SK-N-MC (cell line): ENCODE data around the gene ST6GALNAC6.

Experiments used
- DNase-seq: peaks from one replicate; pipeline ENCODE4 v3.0.0-alpha.2; 2011; ENCODE audit warnings: low read depth, low spot score
- H3K27ac ChIP-seq: fragments of 200-600 bp; sonication (generic); 2 replicates; pipeline ENCODE4 v1.5.1; 2016; ENCODE audit warnings: mixed run types
- H3K36me3 ChIP-seq: fragments of 200-600 bp; sonication (generic); 2 replicates; pipeline ENCODE4 v1.6.1; 2017; ENCODE audit warnings: antibody characterized with exemption, low read length, mixed read lengths; ENCODE audit not compliant: insufficient read depth
- H3K4me3 ChIP-seq: fragments of 200-600 bp; sonication (generic); 2 replicates; pipeline ENCODE4 v1.5.1; 2016
- H3K9ac ChIP-seq: fragments of 200-600 bp; sonication (generic); 2 replicates; pipeline ENCODE4 v1.8.0; 2017; ENCODE audit warnings: mixed run types, mixed read lengths; ENCODE audit not compliant: insufficient read length
- H3K9me3 ChIP-seq: fragments of 200-600 bp; sonication (generic); 2 replicates; pipeline ENCODE4 v1.6.1; 2017; ENCODE audit warnings: low read depth, mild to moderate bottlenecking, antibody characterized with exemption, low read length, moderate library complexity, mixed read lengths
- EZH2 ChIP-seq: fragments of 200-600 bp; sonication (generic); IDR thresholded peaks from one replicate; pipeline ENCODE4 v1.6.1; 2017; ENCODE audit warnings: antibody characterized with exemption
- FOXP2 ChIP-seq: optimal IDR thresholded peaks from 2 replicates; pipeline ENCODE3; 2011; ENCODE audit warnings: mild to moderate bottlenecking, moderate library complexity; ENCODE audit not compliant: insufficient read depth; ENCODE audit errors: extremely low read length, control extremely low read depth
- POLR2AphosphoS5 ChIP-seq: IDR thresholded peaks from 2 replicates; pipeline ENCODE4 v1.6.1; 2012; ENCODE audit warnings: mild to moderate bottlenecking, low read depth, low read length, borderline replicate concordance

ST6GALNAC6 gene

GRCh38 chr9:127921557-127922120, 22.2 kb upstream of the ST6GALNAC6 start:
- no peak for DNase-seq
- Histone ChIP-seq H3K36me3 (no peaks in the 10 kb centered on the region), H3K9me3 (no peaks in the 10 kb centered on the region), H3K4me3 (peak overlapping the region; percentile 55), H3K9ac (no peak overlapping the region), H3K27ac (no peak overlapping the region)
- TF ChIP-seq EZH2 (no peak), FOXP2 (no peak), POLR2AphosphoS5 (no peak)

- Histone ChIP-seq H3K9me3 (no peaks in the 10 kb centered on the region), H3K27ac (no peak overlapping the region), H3K9ac (no peak overlapping the region), H3K36me3 (no peaks in the 10 kb centered on the region), H3K4me3 (no peak overlapping the region)
- DNase-seq, result no peak
- TF ChIP-seq EZH2 (no peak), FOXP2 (no peak), POLR2AphosphoS5 (no peak)
Observed at GRCh38 chr9:127920794-127921193, 21.4 kb upstream of the ST6GALNAC6 start.

- no peak for TF ChIP-seq POLR2AphosphoS5
- no peak for TF ChIP-seq FOXP2
- no peak for TF ChIP-seq EZH2
- DNase-seq, result no peak
- Histone ChIP-seq H3K9me3 (no peaks in the 10 kb centered on the region), H3K4me3 (no peak overlapping the region), H3K36me3 (no peaks in the 10 kb centered on the region), H3K9ac (no peak overlapping the region), H3K27ac (no peak overlapping the region)
Observed at GRCh38 chr9:127919253-127919815, 19.9 kb upstream of the ST6GALNAC6 start.

- TF ChIP-seq EZH2, result no peak
- H3K9me3 ChIP-seq, result no peaks in the 10 kb centered on the region
- no peaks in the 10 kb centered on the region for H3K36me3 ChIP-seq
- DNase-seq, result no peak
- H3K9ac ChIP-seq, result no peak overlapping the region
- H3K27ac ChIP-seq, result no peak overlapping the region
- no peak overlapping the region for H3K4me3 ChIP-seq
Observed at GRCh38 chr9:127918183-127919107, 19.0 kb upstream of the ST6GALNAC6 start.

- no peak overlapping the region for H3K27ac ChIP-seq
- peak overlapping the region; percentile 75 for H3K4me3 ChIP-seq
Observed at GRCh38 chr9:127917603-127918002, 18.2 kb upstream of the ST6GALNAC6 start.

GRCh38 chr9:127916720-127917581, 17.5 kb upstream of the ST6GALNAC6 start, which contains the start of gene ST6GALNAC4:
Gene ST6GALNAC4, minus strand, starts transcription at chr9:127917041. Its CDS starts 622 bp downstream, at chr9:127916419.
- H3K27ac ChIP-seq, result no peak within 1 kb of the TSS
- H3K9me3 ChIP-seq, result no peaks in the 10 kb centered on the region
- no peak for DNase-seq
- H3K36me3 ChIP-seq, result no peaks in the 10 kb centered on the region
- H3K9ac ChIP-seq, result no peak within 1 kb of the TSS
- no peak for TF ChIP-seq FOXP2
- no peak; the same call in 1 of the 2 replicates for TF ChIP-seq POLR2AphosphoS5
- TF ChIP-seq EZH2, result no peak
- peak within 1 kb of the TSS; percentile 75 for H3K4me3 ChIP-seq

More at GRCh38 chr9:127917603-127918002, 18.2 kb upstream of the ST6GALNAC6 start:
- H3K9ac ChIP-seq, result no peak overlapping the region
- TF ChIP-seq POLR2AphosphoS5, result no peak
- DNase-seq, result no peak
- no peaks in the 10 kb centered on the region for H3K9me3 ChIP-seq
- no peaks in the 10 kb centered on the region for H3K36me3 ChIP-seq

GRCh38 chr9:127915801-127916719, 16.7 kb upstream of the ST6GALNAC6 start:
- DNase-seq, result no peak
- Histone ChIP-seq H3K9me3 (no peaks in the 10 kb centered on the region), H3K9ac (no peak overlapping the region), H3K36me3 (no peaks in the 10 kb centered on the region), H3K27ac (no peak overlapping the region), H3K4me3 (peak overlapping the region; percentile 73)
- TF ChIP-seq POLR2AphosphoS5 (no peak), EZH2 (no peak), FOXP2 (no peak)

GRCh38 chr9:127915325-127915752, 15.9 kb upstream of the ST6GALNAC6 start:
- no peaks in the 10 kb centered on the region for H3K9me3 ChIP-seq
- H3K27ac ChIP-seq, result no peak overlapping the region
- no peak for TF ChIP-seq FOXP2
- no peak for TF ChIP-seq POLR2AphosphoS5
- TF ChIP-seq EZH2, result no peak
- no peaks in the 10 kb centered on the region for H3K36me3 ChIP-seq
- no peak overlapping the region for H3K9ac ChIP-seq
- no peak for DNase-seq
- no peak overlapping the region for H3K4me3 ChIP-seq
